Measurements from ENCODE around the gene PPT1.

PPT1 gene

GRCh38 chr1:40141878-40142535 lies 45.0 kb upstream of the PPT1 start (continued):
- TF ChIP-seq ZNF473 (tag by site-specific recombination; IDR thresholded peaks at IDR 0.05) (no peak), HOXA7 (CRISPR knock-in tag; IDR thresholded peaks at IDR 0.05; ENCODE audit: borderline replicate concordance) (no peak), ZNF48 (tag by site-specific recombination; IDR thresholded peaks at IDR 0.05) (no peak), ZNF37A (tag by site-specific recombination; IDR thresholded peaks at IDR 0.05) (no peak), RBAK (tag by site-specific recombination; IDR thresholded peaks at IDR 0.05) (no peak), ZNF350 (tag by site-specific recombination; IDR thresholded peaks at IDR 0.05) (no peak), ZNF548 (tag by site-specific recombination; IDR thresholded peaks at IDR 0.05) (no peak), ZNF366 (tag by site-specific recombination; conservative IDR thresholded peaks at IDR 0.05) (0 out of 2 replicates have a peak, but pooled peaks have one; percentile 35), BCL11B (tag by site-specific recombination; IDR thresholded peaks at IDR 0.05; ENCODE audit: low read depth) (no peak), ZNF292 (tag by site-specific recombination; IDR thresholded peaks at IDR 0.05; ENCODE audit: borderline replicate concordance, low read depth) (no peak)

GRCh38 chr1:40140211-40140973 lies 43.3 kb upstream of the PPT1 start:
- no peaks in the 10 kb centered on the region for H3K4me1 ChIP-seq (ENCODE audit: control insufficient read depth, insufficient read depth, low read length)
- H3K27ac ChIP-seq (ENCODE audit: extremely low read depth, low read depth, low read length) = no peak overlapping the region
- H3K4me3 ChIP-seq (ENCODE audit: low read depth, low read length) = no peak overlapping the region
- ChIA-PET CTCF (interaction anchor here (0.9 to 5.5 kb wide), 3 partner anchors 8 to 198 kb away, joined by 4 to 86 read pairs (median 85); no protein-coding TSS in a partner anchor), POLR2A (no interaction called here)
- H3K9me3 ChIP-seq (ENCODE audit: control insufficient read depth, insufficient read depth, low read depth, low read length) = no peaks in the 10 kb centered on the region
- TF ChIP-seq ZBTB17 (tag by site-specific recombination; IDR thresholded peaks at IDR 0.05) = peak; percentile 24; the same call in 1 of the 2 replicates
- 0 out of 2 replicates have a peak, but pooled peaks have one; percentile 9 for TF ChIP-seq PRDM1 (tag by site-specific recombination; IDR thresholded peaks at IDR 0.05)
- TF ChIP-seq SCRT2 (tag by site-specific recombination; IDR thresholded peaks at IDR 0.05) = no peak
- H3K36me3 ChIP-seq (ENCODE audit: control insufficient read depth in 2 of 2, insufficient read depth in 1 of 2, low read length in 2 of 2) = no peaks in the 10 kb centered on the region

GRCh38 chr1:40133839-40134238 lies 36.8 kb upstream of the PPT1 start:
- CTCF ChIA-PET = interaction anchor here (0.7 to 1.2 kb wide), 2 partner anchors 10 to 716 kb away, joined by 3 to 4 read pairs; no protein-coding TSS in a partner anchor
- POLR2A ChIA-PET = interaction anchor here (0.6 kb wide), 1 partner anchor 20 kb away, joined by 3 read pairs; no protein-coding TSS in a partner anchor
- no peaks in the 10 kb centered on the region for H3K4me1 ChIP-seq (ENCODE audit: control insufficient read depth, insufficient read depth, low read length)

More at GRCh38 chr1:40133839-40134238, 36.8 kb upstream of the PPT1 start:
- no peak overlapping the region for H3K27ac ChIP-seq (ENCODE audit: extremely low read depth, low read depth, low read length)
- H3K36me3 ChIP-seq (ENCODE audit: control insufficient read depth in 2 of 2, insufficient read depth in 1 of 2, low read length in 2 of 2) = no peaks in the 10 kb centered on the region
- no peak overlapping the region for H3K4me3 ChIP-seq (ENCODE audit: low read depth, low read length)
- TF ChIP-seq CTCF (tag by site-specific recombination; IDR thresholded peaks at IDR 0.05) (no peak), ZNF501 (tag by site-specific recombination; IDR thresholded peaks at IDR 0.05) (no peak), ZNF692 (tag by site-specific recombination; IDR thresholded peaks at IDR 0.05) (no peak), ZNF132 (tag by site-specific recombination; IDR thresholded peaks at IDR 0.05; ENCODE audit: borderline replicate concordance) (no peak), AEBP2 (tag by site-specific recombination; IDR thresholded peaks at IDR 0.05; ENCODE audit: borderline replicate concordance) (no peak), IKZF3 (tag by site-specific recombination; IDR thresholded peaks at IDR 0.05) (no peak), ZNF701 (tag by site-specific recombination; IDR thresholded peaks at IDR 0.05) (no peak), GLI4 (tag by site-specific recombination; IDR thresholded peaks at IDR 0.05) (no peak), ZNF548 (tag by site-specific recombination; IDR thresholded peaks at IDR 0.05) (no peak), ZNF239 (tag by site-specific recombination; IDR thresholded peaks at IDR 0.05) (no peak), ZNF48 (tag by site-specific recombination; IDR thresholded peaks at IDR 0.05) (no peak), ZNF561 (tag by site-specific recombination; IDR thresholded peaks at IDR 0.05; ENCODE audit: borderline replicate concordance) (no peak), ZSCAN18 (tag by site-specific recombination; IDR thresholded peaks at IDR 0.05) (no peak)
- H3K9me3 ChIP-seq (ENCODE audit: control insufficient read depth, insufficient read depth, low read depth, low read length) = no peaks in the 10 kb centered on the region
